Measurements from ENCODE around the gene DERL2.
"Not testable (repeated sequence)": the region's sequence is repeated elsewhere in the genome, so short reads cannot be mapped to it uniquely, and the experiment has no call there.

DERL2 gene

GRCh38 chr17:5435781-5436315 is 50.1 kb downstream of the DERL2 start:
- not testable (repeated sequence) for DNase-seq

- no peak for DNase-seq
Measured at GRCh38 chr17:5434984-5435383, 51.0 kb downstream of the DERL2 start.

GRCh38 chr17:5431949-5432556 is 53.9 kb downstream of the DERL2 start:
- no peak for DNase-seq

GRCh38 chr17:5431234-5431633 is 54.7 kb downstream of the DERL2 start:
- not testable (repeated sequence) for DNase-seq

GRCh38 chr17:5430413-5430999 is 55.5 kb downstream of the DERL2 start:
- no peak for DNase-seq

GRCh38 chr17:5429191-5429887 is 56.6 kb downstream of the DERL2 start:
- no peak for DNase-seq

- no peak for DNase-seq
Measured at GRCh38 chr17:5425826-5426225, 60.2 kb downstream of the DERL2 start.

GRCh38 chr17:5424909-5425308 is 61.1 kb downstream of the DERL2 start:
- DNase-seq: no peak

GRCh38 chr17:5422505-5422904 is 63.5 kb downstream of the DERL2 start:
- no peak for DNase-seq

Data from stimulated activated CD4-positive, alpha-beta T cell treated with anti-CD3 and anti-CD28 coated beads, Interleukin-4, amount 100 ng/mL, for 1 hour (primary cell).